GM18873 (cell line): ENCODE measurements around the gene WFIKKN1.

ENCODE experiments used
- ATAC-seq: cut with Tn5 transposase; IDR thresholded peaks from one replicate; pipeline ENCODE4 v1.9.1; 2021; ENCODE audit warnings: mild to moderate bottlenecking, moderate library complexity, moderate number of reproducible peaks; ENCODE audit not compliant: unreplicated experiment, low FRiP score

Gene WFIKKN1

DNA sequence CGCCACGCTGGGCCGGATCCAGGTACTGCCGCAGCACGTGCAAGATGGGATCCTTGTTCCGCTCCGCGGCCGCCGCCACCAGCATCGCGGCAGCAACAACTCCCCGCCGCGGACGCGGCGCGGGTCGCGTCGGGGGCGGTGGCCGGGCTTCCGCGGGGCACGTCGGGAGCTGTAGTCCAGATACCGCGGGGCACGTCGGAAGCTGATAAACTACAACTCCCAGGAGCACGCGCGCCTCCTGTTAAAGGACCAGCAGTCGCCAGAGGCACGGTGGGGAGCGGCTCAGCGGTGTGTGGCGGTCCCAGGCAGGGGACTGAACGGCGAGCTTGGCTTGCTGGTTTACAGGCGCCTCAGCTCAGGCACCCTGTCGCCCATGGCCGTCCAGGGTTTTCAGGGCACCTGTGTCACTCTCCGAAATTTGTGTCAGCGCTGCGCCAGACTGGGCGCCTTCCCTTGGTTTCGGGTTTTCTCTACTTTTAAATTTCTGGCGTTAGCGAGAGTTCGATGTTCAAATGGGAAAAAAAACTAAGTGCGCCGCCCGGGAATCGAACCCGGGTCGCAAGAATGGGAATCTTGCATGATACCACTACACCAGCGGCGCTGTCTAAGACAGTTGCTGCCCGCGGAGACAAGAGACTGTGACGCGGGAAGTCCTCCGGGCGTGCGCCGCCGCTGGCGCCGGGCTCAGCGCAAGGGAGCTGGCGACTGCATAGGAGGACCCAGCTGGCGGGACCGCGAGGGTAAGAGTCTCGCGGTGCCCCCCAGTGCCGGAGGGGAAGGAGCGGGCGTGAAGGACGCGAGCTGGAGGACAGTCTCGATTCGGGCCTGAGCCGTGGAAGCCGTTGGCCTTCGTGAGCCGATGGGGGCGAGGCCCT is 5.7 kb downstream of the WFIKKN1 start, which contains the start of gene METTL26:
TSS of gene METTL26 (minus strand) at position 100 of the 875 bp plus-strand sequence. CDS start at position 85, 15 bp downstream.
- ATAC-seq: peak; percentile 58

DNA sequence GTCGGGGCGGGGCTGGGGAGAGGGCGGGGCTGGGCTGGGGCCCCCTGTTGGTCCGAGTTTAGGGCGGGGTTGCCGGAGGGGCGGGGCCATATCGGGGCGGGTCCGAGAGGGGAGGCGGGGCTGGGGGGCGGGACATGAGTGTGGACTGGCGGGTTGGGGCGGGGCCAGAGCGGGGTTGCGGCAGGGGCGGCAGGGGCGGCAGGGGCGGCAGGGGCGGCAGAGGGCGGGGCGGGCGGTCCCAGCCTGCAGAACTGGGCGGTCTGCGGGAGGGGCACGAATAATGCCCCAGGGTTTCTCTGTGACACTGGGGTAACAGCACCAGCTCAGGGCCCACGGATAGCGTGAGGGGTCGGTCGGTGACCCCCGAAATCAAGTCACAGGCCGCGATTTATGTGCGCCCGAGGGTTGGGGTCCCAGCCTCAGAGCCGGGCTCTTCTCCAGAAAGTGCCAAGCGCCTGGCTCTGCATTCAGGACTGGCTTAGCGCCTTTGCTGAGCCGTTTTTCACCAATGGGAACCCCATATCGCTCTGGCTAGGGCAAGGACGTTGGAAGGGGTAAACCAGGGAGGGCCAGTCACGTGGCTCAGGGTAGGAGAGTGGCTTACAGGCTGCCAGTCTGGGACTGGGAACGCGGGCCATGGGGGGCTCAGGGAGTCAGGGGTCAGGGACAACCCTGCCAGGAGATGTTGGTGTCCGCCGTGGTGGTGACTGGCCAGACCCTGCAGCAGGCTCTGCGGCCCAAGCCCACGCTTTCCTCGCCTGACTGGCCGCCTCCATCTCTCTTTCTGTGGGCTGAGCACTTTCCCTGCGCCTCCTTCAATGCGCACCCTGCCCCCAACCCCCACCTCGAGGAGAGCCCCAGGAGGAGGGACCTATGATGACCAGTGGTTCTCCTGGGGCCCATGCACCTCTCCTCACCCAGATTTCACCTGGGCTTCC is 6.6 kb downstream of the WFIKKN1 start:
- ATAC-seq: no peak

DNA sequence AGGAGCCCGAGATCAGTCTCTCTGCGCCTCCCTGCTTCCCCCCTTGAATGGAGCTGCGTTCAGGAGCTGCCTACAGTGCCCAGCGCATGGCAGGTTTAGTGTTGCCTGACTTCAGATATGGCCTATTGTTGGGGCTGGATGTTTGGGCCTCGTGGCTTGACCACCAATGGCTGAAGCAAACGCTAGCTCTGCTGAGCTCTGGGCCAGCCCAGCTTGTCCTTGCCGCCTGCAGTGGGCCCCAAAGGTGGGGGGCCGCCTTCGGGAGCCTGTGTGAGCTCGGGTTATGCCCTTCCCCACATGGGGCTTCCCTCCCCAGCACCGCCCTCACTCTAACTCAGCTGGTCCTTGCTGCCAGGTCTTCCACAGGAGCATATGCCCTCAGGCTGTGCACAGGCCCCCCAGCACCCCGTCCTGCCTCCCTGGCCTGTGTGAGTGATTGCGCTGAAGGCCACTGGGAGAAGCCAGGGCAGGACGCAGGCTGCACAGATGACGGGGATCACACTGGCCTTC is 7.3 kb downstream of the WFIKKN1 start:
- no peak for ATAC-seq

DNA sequence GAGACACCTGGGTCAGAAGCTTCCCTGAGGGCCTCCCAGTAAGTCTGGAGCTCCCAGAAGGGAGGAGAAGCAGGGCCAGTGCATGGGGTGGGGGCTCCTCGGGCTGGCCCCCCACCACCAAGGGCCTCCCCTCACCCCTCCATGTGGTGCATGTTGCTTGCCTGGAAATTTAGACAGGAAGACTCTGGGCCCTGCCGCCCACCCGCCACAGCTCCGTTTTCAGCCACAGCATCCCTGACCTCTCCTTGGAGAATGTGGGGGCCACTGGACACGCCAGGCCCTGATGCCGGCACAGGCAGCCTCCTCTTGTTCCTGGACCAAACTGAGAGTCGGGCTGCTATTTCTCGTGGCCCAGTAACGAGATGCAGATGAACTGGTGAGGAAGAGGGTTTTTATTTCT is 8.1 kb downstream of the WFIKKN1 start:
- no peak for ATAC-seq

DNA sequence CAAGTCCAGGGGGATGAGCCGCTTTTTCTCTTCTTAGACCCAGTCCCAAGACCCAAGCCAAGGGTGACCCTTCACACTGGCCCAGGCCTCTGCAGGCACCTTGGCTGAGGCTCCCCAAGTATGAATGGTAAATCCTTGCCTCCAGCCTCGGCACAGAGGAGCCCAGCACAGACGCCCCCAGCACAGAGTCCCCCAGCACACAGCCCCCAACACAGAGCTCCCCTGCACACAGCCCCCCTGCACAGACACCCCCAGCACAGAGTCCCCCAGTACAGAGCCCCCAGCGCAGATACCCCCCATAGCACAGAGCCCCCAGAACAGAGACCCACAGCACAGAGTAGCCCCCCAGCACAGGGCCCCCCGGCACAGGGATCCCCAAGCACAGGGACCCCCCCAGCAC is 9.8 kb downstream of the WFIKKN1 start:
- ATAC-seq: no peak

DNA sequence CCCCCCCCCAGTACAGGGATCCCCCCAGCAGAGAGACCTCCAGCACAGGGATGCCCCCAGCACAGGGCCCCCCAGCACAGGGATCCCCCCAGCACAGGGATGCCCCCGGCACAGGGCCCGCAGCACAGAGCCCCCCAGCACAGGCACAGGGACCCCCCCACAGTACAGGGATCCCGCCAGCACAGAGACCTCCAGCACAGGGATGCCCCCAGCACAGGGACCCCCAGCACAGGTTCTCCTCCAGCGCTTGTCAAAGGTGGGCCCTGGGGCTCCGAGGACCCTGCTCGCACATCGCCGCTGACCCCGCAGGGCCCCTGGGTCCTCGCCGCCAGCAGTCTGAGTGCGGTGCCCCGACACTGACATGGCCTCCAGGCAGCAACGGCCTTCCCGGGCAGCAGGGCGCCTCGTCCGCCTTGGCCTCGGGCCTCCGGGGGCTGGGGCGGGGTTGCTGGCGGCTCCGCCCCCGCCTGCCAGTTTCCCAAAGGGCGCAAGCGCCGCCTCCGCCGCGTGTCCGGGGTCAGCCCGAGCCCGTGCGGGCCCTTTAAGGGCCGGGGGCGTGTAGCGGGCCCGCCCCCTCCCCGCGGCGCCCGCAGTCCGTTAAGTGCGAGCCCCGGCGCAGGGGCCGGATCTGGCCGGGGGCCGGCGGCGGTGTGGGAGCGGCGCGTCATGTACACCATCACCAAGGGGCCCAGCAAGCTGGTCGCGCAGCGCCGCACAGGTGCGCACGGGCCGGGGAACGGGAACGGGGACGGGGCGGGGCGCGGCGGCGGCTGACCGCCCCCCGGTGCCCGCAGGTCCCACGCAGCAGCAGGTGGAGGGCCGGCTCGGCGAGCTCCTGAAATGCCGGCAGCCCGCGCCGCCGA is 10.8 kb downstream of the WFIKKN1 start, which contains the start of gene MCRIP2:
TSS of gene MCRIP2 (plus strand) at position 503 of the 863 bp plus-strand sequence. CDS start at position 667, 164 bp downstream.
- no peak for ATAC-seq

DNA sequence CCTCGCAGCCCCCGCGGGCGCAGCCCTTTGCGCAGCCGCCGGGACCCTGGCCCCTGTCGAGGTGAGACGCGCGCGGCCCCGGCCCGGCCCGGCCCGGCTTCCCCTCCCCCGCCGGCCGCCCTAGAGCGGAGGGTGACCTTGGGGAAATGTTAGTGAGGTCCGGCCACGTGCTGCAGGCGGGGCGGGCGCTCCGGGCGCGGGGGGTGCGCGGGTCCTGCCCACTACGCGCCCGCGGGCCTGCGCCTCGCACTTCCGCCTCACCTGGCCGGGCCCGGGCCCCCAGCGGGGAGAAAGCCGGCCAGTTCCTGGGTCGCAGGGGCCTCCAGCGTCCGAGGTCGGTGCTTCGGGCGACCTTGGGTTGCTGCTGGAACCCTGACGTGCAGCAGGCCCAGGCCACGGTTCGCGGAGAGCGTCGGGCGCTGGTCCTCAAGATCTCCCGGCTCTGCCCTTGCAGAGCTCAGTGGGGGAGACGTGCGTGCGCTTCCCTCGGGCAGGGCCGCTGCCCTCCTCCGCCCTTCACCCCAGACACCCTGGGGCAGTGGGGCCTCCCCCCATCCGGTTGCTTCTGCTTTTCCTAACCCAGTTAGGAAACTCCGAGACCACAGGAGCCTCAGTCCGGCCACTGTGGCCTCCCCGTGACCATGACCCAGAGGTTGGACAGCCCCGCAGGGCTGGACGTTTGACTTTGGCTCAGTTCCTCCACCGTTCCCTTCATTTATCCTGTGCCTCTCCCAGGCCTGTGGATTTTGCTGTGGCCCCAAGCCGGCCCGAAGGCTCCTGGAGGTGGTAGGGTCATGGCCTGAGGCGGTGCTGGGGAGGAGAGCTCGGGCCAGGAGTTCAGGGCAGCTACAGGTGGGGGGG is 11.6 kb downstream of the WFIKKN1 start:
- no peak for ATAC-seq

DNA sequence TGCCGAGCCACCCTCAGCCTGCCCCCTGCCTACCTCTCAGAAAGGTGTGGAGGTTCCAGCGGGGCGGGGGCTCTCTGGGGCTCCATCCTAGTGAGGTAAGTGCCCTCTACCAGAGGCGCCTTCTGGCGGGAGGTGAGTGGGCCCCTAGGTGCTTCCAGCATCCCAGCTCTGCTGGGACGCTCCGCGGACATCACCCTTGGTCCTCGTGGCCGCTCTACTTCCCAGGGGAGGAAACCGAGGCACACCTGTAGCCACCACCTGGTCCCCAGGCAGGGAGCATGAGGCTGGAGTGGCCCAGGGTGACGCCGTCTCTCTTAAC is 12.2 kb downstream of the WFIKKN1 start:
- no peak for ATAC-seq

DNA sequence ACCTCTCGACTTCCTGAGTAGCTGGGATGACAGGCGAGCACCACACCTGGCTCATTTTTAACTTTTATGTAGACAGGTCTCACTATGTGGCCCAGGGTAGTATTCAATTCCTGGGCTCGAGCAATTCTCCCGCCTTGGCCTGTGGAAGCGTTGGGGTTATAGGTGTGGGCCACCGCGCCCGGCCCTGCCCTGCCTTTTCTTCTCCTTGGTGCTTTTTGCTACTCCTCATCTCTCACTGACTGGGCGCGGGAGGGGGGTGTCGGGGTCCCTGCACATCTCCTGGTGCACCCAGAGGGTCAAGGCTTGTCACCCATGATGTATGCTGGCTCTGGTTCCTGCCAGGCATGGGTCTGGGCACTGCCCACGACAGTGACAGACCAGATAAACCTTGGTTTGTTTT is 13.8 kb downstream of the WFIKKN1 start:
- ATAC-seq: no peak

DNA sequence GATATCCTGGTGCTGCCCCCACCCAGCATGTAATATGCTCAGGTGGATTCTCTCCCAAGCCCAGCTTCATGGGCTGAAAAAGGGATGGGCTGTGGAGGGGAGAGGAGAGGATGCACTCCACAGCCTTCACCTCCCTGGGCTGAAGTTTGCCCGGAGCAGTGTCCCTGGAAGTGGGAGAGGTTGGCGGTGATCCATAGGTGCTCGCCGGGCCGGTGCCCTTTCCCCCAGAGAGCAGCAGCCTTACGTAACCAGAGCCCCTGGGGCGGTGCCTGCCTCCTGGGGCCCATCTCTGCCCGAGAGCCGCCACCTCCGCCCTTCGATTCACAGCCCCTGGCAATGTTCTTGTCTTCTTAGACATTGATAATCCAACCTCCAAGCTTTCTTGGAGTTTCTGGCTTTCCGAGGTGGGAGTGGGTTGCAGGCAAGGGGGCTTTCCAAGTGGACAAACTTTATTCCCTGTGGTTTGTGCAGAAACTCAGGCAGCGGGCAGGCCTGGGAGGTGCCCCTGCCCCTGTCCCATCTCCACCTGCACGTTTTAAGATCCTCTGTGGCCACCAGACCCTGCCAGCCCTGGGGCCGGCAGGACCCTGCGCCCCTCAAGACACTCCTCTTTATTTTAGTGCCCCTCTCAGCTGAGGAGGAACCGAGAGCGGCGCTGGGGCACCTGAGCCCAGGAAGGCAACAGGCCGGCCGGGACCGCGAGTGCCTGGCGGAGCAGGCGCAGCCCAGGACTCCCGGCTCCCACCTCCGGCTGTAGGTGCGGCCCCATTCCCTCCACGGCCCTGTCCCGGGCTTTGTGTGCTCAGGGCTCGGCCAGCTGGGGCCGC is 15.3 kb downstream of the WFIKKN1 start:
- ATAC-seq: no peak

DNA sequence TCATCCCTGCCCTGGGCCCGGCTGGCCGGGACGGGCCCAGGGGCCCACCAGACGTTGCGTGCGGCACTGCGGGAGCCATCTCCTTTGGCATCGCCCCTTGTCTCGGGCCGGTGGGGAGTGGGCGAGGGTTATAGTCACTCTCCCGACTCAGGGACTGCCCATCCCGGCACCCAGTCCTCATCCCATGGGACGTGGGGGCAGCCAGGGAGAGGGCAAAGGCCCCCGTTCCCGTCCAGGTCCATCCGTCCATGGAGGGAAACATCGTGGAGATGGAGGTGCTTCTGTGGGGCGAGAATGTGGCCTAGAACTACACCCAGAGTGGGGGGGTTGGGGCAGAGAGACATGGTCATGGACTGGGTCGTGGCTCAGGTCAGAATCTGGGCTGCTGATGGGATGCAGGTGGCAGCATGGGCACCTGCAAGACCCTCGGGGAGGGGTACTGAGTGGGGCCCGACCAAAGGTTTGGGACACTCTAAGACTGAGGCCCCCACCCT is 15.9 kb downstream of the WFIKKN1 start:
- ATAC-seq: no peak

DNA sequence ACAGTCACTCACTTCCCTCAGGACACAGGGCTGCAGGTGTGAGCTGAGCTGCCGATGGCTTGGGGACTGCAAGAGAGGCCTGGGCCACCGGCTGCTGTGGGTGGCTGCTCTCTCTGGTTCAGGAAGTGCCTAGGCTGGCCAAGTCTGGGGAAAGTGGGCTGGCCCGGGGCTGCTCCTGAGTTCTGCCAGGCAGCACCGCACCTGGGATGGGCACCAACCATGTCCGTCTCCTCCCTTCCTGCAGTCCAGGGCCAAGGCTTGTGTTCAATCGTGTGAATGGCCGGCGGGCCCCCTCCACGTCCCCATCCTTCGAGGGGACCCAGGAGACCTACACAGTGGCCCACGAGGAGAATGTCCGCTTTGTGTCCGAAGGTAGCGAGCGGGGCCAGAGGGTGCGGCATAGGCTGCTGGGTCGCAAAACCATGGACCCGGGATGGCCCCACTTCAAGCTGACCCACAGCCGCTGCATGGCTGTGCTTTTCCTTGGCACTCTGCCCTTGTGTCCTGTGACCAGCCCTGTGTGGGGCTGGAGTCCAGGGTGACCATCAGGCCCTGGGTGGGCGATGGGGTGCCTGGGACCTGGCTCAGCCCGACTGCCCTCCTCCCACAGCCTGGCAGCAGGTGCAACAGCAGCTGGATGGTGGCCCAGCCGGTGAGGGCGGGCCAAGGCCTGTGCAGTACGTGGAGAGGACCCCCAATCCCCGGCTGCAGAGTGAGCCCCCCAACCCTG is 16.6 kb downstream of the WFIKKN1 start:
- no peak for ATAC-seq

DNA sequence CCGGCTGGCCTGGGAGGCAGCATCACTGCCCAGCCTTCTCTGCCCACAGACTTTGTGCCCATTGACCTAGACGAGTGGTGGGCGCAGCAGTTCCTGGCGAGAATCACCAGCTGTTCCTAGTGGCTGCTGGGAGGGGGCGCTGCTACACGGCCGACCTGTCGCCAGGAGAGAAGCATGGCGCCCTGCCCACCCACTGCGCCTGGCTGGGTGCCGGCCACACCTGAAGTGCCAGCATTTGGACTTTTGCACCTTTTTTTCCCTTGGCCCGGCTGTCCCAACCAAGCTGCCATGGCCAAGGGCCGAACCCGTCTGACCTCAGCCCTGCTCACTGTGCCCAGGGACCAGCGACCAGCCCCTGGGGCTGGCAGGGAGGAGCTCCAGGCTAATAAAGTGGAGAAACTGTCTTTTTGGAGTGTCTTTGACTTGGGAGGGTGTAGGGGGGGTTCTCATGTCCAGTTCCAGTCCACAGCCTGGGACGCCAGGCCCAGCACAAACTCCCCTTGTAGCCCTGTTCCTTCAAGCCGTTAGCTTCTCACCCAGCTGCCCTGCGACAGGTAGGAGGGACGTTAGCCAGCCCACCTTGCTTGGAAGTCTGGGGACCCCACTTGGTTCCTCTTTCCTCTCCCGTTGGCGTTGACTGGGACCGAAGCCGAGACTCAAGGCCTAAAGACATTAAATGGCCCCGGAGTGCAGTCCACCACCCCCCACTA is 17.4 kb downstream of the WFIKKN1 start:
- no peak for ATAC-seq

DNA sequence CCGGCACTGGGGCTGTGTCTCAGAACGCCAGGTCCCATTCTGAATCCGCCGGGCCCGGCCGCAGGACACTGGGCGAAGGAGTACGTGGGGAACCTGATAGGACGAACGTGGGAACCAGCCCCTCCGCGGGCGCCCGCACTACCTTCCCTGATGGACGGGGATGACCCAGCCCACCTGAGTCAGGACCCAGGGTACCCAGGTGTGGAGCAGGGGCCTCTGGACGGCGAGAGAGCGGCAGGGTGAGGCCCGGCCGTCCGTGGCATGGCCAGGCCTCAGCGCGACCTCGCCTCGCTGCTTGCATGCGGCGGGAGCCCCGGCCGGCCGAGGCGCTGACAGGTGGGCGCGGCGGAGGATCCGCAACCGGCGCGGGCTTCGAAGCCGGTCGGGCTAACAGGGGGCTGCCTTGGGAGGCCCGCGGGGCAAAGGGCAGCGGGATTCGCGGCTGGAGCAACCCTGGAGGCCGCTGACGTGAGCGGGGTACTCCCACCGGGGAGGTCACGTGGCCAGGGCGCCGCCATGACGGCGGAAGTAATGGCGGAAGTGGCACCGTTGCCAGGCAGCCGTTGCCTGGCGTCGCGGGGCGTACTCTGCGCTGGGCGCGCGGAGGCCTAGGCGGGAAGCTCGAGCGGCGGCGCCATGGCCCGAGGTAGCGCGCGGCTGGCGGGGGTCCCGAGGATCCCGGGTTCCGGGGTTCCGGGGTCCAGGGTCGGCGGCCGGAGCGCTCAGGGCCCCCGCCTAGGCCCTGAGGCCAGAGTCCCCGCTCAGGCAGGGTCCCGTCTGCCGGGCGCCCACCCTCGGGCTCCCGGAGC is 18.2 kb downstream of the WFIKKN1 start, which contains the start of gene WDR90:
TSS of gene WDR90 (plus strand) at position 585 of the 809 bp plus-strand sequence. CDS start at position 637, 52 bp downstream.
- no peak for ATAC-seq

DNA sequence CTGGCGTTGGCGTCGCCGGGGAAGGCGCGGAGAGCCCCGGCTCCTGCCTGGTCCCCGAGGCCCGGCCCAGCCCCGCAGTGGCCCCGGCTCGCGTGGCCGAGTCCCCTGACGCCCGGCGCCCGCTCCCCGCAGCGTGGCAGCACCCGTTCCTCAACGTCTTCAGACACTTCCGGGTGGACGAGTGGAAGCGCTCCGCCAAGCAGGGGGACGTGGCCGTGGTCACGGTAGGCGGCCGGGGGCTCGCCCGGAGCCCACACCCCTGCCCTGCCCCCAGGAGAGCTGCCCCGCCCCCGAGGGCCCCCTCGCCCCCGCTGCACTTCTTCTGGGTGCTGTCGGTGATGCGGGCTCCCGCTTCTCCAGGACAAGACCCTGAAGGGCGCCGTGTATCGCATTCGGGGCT is 18.8 kb downstream of the WFIKKN1 start:
- no peak for ATAC-seq

DNA sequence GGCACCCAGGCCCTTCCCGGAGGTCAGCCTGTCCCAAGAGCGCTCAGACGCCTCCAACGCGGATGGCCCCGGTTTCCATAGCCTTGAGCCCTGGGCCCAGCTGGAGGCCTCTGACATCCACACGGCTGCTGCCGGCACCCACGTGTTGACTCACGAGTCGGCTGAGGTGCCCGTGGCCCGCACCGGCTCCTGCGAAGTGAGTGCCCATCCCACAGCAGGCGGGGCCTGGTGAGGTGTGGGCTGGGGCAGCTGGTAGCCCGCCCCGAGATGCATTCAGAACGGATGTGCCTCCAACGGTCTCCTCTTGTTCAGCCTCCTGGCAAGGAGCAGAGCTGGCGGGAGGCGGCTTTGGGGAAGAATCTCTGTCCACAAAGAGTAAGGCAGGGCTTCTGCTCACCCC is 21.1 kb downstream of the WFIKKN1 start:
- ATAC-seq: no peak
